HFF-Myc (cell line): ENCODE measurements around the gene FOXP1.

ENCODE experiments used
- DNase-seq: peaks from one replicate; pipeline ENCODE4 v3.0.0-alpha.2; 2011; ENCODE audit warnings: low read depth; ENCODE audit errors: extremely low read depth
- H3K4me3 ChIP-seq: replicated peaks from 2 replicates; pipeline ENCODE4 v1.5.1; 2011; ENCODE audit warnings: low read depth, mild to moderate bottlenecking, control low read depth, low read length
- TF ChIP-seq, protein P1 (sequence below): IDR thresholded peaks from 2 replicates; pipeline ENCODE4 v1.5.1; 2012; ENCODE audit warnings: mild to moderate bottlenecking, low read depth, low read length, control low read depth; ENCODE audit errors: missing control alignments

FOXP1 gene

GRCh38 chr3:71401695-71402231, 181.8 kb downstream of the FOXP1 start:
- H3K4me3 ChIP-seq: no peak overlapping the region
- no peak for DNase-seq
- TF ChIP-seq, protein P1, sequence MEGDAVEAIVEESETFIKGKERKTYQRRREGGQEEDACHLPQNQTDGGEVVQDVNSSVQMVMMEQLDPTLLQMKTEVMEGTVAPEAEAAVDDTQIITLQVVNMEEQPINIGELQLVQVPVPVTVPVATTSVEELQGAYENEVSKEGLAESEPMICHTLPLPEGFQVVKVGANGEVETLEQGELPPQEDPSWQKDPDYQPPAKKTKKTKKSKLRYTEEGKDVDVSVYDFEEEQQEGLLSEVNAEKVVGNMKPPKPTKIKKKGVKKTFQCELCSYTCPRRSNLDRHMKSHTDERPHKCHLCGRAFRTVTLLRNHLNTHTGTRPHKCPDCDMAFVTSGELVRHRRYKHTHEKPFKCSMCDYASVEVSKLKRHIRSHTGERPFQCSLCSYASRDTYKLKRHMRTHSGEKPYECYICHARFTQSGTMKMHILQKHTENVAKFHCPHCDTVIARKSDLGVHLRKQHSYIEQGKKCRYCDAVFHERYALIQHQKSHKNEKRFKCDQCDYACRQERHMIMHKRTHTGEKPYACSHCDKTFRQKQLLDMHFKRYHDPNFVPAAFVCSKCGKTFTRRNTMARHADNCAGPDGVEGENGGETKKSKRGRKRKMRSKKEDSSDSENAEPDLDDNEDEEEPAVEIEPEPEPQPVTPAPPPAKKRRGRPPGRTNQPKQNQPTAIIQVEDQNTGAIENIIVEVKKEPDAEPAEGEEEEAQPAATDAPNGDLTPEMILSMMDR: no peak

DNA sequence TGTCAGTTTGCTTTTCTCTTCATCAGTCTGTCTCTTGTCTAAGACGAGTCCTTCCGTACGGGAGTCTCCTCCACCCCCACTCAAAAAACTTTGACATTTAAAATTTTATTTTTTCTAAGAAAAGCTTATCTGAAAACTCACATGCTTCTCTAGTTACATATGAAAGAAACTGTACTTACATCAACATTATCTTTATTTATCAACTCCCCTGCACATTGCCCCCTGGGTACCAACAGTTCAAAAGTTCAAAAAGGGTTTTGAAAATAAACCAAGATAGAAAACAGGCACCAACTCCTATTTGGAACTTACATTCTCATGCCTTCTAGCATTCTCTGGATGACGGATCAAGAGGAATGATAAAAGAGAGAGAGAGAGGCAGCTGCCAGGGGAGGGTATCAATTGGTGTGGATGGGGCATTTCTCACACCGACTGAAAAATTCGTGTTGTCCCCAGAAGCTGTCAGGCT, 182.5 kb downstream of the FOXP1 start:
- TF ChIP-seq, protein P1: no peak
- no peak overlapping the region for H3K4me3 ChIP-seq
- no peak for DNase-seq

- H3K4me3 ChIP-seq: no peak overlapping the region
- TF ChIP-seq, protein P1: no peak
- DNase-seq: no peak
These were observed 184.1 kb downstream of the FOXP1 start for GRCh38 chr3:71399478-71399877.

GRCh38 chr3:71398157-71398836, 185.2 kb downstream of the FOXP1 start:
- DNase-seq: no peak
- TF ChIP-seq, protein P1: no peak
- H3K4me3 ChIP-seq: no peak overlapping the region

GRCh38 chr3:71397726-71398125, 185.8 kb downstream of the FOXP1 start:
- TF ChIP-seq, protein P1: no peak
- no peak for DNase-seq
- H3K4me3 ChIP-seq: no peak overlapping the region

GRCh38 chr3:71397046-71397445, 186.5 kb downstream of the FOXP1 start:
- TF ChIP-seq, protein P1: peak; percentile 46
- no peak overlapping the region for H3K4me3 ChIP-seq
- DNase-seq: peak; percentile 32
